Glutamatergic neuron (in vitro differentiated cells): ENCODE results near the gene HIVEP3. TPM values are rescaled to one million over a fixed set of nuclear protein-coding genes. Genes with fewer than 3 reads are reported as not detected.

Source experiments
- DNase-seq: peaks from one replicate; pipeline ENCODE4 v3.0.0; 2022
- H3K27ac Mint-ChIP-seq: one replicate; pipeline ENCODE4 v1.8.0; 2020; ENCODE audit warnings: mild to moderate bottlenecking, mixed read lengths, inconsistent platforms; ENCODE audit not compliant: unreplicated experiment
- H3K27me3 Mint-ChIP-seq: one replicate; pipeline ENCODE4 v1.8.0; 2020; ENCODE audit warnings: mild to moderate bottlenecking, moderate library complexity, mixed read lengths, inconsistent platforms; ENCODE audit not compliant: unreplicated experiment
- H3K36me3 Mint-ChIP-seq: one replicate; pipeline ENCODE4 v1.8.0; 2020; ENCODE audit warnings: mild to moderate bottlenecking, mixed read lengths, inconsistent platforms; ENCODE audit not compliant: unreplicated experiment
- H3K4me1 Mint-ChIP-seq: one replicate; pipeline ENCODE4 v1.8.0; 2020; ENCODE audit warnings: mild to moderate bottlenecking, low read depth, mixed read lengths, inconsistent platforms; ENCODE audit not compliant: unreplicated experiment
- H3K4me3 Mint-ChIP-seq: one replicate; pipeline ENCODE4 v1.8.0; 2020; ENCODE audit warnings: mild to moderate bottlenecking, mixed read lengths, inconsistent platforms; ENCODE audit not compliant: unreplicated experiment
- H3K9me3 Mint-ChIP-seq: one replicate; pipeline ENCODE4 v1.8.0; 2020; ENCODE audit warnings: mild to moderate bottlenecking, moderate library complexity, mixed read lengths, inconsistent platforms; ENCODE audit not compliant: unreplicated experiment
- total RNA-seq: library from RNA; stranded (reverse); fragmentation: NEBNext Ultra II Directional; extraction: Animal tissue kit (Norgen Biotek cat#: 25700); gene quantifications from one replicate; pipeline ENCODE4 v1.2.1, GENCODE V29; 2021; ENCODE audit not compliant: unreplicated experiment
- TF ChIP-seq, protein P1 (sequence below): fragments of 200-600 bp; sonication (generic); IDR thresholded peaks from one replicate; pipeline ENCODE4 v1.5.0; 2021; ENCODE audit not compliant: partially characterized antibody, unreplicated experiment

The HIVEP3 gene
- total RNA-seq, 1 donor from 2014 or later: 15.1 TPM

DNA sequence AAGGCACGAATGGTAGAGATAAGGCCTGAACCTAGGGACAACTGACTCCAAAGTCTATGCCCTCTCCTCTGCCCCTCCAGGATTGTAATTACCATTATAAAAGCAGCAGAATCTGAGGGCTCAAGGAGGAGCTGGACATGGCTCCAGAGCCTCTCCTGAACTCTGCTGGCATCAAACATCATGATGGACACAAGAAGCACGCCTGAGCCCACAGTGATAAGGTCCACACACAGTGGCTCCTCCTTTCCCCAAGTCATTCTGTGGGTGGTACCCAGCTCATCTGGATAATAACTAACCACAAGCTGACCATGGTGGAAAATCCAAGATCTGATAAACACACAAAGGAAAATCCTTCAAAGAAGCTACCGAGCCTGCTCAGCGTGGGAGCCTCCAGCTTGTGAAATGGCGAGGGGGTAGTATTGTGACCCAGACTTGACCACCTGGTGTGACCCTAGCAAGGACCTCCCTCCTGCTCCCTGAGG lies 85.2 kb downstream of the HIVEP3 start:
- Mint-ChIP-seq H3K36me3 (peaks cover 5% of the 10 kb centered on the region), H3K9me3 (peaks cover 5% of the 10 kb centered on the region), H3K27ac (no peak overlapping the region), H3K4me1 (no peaks in the 10 kb centered on the region), H3K4me3 (no peak overlapping the region), H3K27me3 (no peaks in the 10 kb centered on the region)
- DNase-seq: no peak
- TF ChIP-seq, protein P1, sequence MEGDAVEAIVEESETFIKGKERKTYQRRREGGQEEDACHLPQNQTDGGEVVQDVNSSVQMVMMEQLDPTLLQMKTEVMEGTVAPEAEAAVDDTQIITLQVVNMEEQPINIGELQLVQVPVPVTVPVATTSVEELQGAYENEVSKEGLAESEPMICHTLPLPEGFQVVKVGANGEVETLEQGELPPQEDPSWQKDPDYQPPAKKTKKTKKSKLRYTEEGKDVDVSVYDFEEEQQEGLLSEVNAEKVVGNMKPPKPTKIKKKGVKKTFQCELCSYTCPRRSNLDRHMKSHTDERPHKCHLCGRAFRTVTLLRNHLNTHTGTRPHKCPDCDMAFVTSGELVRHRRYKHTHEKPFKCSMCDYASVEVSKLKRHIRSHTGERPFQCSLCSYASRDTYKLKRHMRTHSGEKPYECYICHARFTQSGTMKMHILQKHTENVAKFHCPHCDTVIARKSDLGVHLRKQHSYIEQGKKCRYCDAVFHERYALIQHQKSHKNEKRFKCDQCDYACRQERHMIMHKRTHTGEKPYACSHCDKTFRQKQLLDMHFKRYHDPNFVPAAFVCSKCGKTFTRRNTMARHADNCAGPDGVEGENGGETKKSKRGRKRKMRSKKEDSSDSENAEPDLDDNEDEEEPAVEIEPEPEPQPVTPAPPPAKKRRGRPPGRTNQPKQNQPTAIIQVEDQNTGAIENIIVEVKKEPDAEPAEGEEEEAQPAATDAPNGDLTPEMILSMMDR: no peak

DNA sequence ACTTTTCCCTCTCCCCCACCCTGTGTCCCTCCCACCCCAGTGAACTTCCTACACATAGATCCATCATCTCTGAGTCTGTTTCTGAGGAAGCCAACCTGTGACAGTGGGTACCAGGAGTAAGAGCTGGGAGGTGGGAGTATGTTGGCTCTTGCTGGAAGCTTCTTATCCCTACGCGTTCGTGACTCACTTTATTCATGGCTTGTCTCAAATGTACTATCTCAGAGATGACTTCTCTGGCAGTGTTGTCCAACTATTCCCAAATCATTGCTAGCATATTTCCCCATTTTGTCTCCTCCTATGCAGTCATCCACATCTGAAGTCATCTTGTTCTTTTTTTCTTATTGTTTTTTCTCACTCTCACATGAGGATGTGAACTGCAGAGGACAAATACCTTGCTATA lies 88.0 kb downstream of the HIVEP3 start:
- Mint-ChIP-seq H3K9me3 (no peaks in the 10 kb centered on the region), H3K4me3 (no peak overlapping the region), H3K27ac (no peak overlapping the region), H3K4me1 (no peaks in the 10 kb centered on the region), H3K36me3 (no peaks in the 10 kb centered on the region), H3K27me3 (no peaks in the 10 kb centered on the region)
- DNase-seq: no peak
- TF ChIP-seq, protein P1: no peak

DNA sequence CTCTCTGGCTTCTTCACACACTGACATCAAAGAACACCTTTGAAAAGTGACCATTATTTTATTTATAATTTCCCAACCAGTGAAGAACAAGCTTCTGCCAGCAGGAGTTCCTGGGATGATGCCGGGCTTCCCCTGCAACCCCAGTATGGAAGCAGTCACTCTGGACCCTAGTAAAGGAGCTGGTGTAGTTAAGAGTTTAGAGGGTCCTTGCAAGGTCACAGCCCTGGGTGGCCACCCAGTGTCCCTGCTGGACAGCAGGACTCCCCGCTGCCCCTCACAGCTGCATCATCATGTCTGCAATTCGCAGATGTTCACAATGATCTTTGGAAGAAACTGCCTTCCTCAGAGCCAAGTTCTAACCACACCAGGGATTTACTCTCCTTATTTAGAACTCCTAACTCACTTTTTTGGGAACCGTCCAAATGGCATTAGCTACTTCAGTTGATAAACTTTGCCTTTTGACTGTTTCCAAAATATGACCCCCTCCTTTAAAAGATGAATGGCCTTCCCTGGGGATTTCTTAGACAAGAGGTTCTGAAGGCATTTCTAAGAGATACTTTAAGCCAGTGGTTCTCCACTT lies 90.6 kb downstream of the HIVEP3 start:
- H3K36me3 Mint-ChIP-seq: no peaks in the 10 kb centered on the region

DNA sequence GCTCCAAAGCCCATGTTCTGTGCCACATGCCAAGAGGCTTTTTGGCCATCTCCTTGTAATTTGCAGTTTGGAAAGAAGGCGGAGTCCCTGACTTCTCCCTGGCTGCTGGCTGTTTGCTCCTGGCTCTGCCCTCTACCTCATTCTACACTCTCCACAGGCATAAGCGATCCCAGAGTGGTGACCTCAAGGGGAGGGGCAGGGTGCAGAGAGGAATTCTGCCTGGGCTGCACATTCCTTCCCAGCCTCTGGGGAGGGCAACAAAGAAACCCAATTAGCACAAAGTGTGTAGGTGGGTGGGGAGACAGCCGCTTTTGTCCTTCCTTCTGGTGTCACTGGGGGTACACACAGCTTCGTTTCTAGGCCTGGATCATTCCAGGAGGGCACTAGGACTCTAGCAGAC lies 95.3 kb downstream of the HIVEP3 start:
- no peak overlapping the region for H3K4me3 Mint-ChIP-seq
- no peak overlapping the region for H3K27ac Mint-ChIP-seq
- peaks cover 2% of the 10 kb centered on the region for H3K9me3 Mint-ChIP-seq
- TF ChIP-seq, protein P1: no peak
- no peaks in the 10 kb centered on the region for H3K36me3 Mint-ChIP-seq
- H3K4me1 Mint-ChIP-seq: peaks cover 10% of the 10 kb centered on the region
- H3K27me3 Mint-ChIP-seq: peaks cover 3% of the 10 kb centered on the region
- peak; percentile 28 for DNase-seq

More for the DNA sequence above, 90.6 kb downstream of the HIVEP3 start:
- Mint-ChIP-seq H3K4me1 (peaks cover 10% of the 10 kb centered on the region), H3K27me3 (peaks cover 3% of the 10 kb centered on the region), H3K4me3 (no peak overlapping the region), H3K9me3 (no peaks in the 10 kb centered on the region), H3K27ac (no peak overlapping the region)
- DNase-seq: no peak
- TF ChIP-seq, protein P1: no peak

DNA sequence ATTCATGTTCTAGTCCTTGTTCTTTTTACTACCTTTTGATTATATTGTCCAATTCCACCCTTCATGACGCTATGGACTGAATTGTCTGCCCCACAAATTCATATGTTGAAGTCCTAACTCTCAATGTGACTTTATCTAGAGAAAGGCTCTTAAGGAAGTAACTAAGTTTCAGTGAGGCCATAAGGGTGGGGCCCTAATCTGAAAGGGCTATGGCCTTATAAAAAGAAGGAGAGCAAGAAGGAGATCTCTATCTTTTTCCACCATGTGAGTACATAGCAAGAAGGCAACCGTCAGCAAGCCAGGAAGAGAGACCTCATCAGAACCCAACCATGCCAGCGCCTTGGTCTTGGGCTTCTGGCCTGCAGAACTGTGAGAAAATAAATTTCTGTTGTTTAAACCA lies 95.9 kb downstream of the HIVEP3 start:
- H3K27me3 Mint-ChIP-seq: peaks cover 3% of the 10 kb centered on the region
- TF ChIP-seq, protein P1: no peak
- H3K36me3 Mint-ChIP-seq: no peaks in the 10 kb centered on the region
- peaks cover 10% of the 10 kb centered on the region for H3K4me1 Mint-ChIP-seq
- H3K9me3 Mint-ChIP-seq: peaks cover 2% of the 10 kb centered on the region
- DNase-seq: no peak
- H3K27ac Mint-ChIP-seq: no peak overlapping the region
- no peak overlapping the region for H3K4me3 Mint-ChIP-seq
